PFSK-1 (cell line): ENCODE measurements around the gene EFNB1.

Source experiments
- FOXP2 ChIP-seq: optimal IDR thresholded peaks from 2 replicates; pipeline ENCODE3; 2011; ENCODE audit warnings: borderline replicate concordance, control low read depth, inconsistent platforms; ENCODE audit not compliant: insufficient read depth; ENCODE audit errors: extremely low read length, extremely low read depth
- POLR2AphosphoS5 ChIP-seq: IDR thresholded peaks from 2 replicates; pipeline ENCODE4 v1.6.1; 2012; ENCODE audit warnings: low read depth, mild to moderate bottlenecking, control low read depth, low read length, moderate library complexity
- SIN3A ChIP-seq: IDR thresholded peaks from 2 replicates; pipeline ENCODE4 v1.6.1; 2012; ENCODE audit warnings: mild to moderate bottlenecking, low read length, moderate library complexity, borderline replicate concordance; ENCODE audit not compliant: insufficient read depth
- TAF1 ChIP-seq: IDR thresholded peaks from 2 replicates; pipeline ENCODE4 v1.6.1; 2012; ENCODE audit warnings: low read length, control low read depth, borderline replicate concordance; ENCODE audit not compliant: insufficient read depth
- TF ChIP-seq, protein P1 (sequence below), 2 experiments: IDR thresholded peaks; 2 replicates each; pipeline versions ENCODE4 v1.6.1 to v1.8.0; 2011 to 2012; ENCODE audit warnings: low read depth in 2 of 2, low read length in 2 of 2, control low read depth in 1 of 2, inconsistent platforms in 1 of 2, mild to moderate bottlenecking in 1 of 2, moderate library complexity in 1 of 2; ENCODE audit not compliant: insufficient read depth in 1 of 2

EFNB1 gene

DNA sequence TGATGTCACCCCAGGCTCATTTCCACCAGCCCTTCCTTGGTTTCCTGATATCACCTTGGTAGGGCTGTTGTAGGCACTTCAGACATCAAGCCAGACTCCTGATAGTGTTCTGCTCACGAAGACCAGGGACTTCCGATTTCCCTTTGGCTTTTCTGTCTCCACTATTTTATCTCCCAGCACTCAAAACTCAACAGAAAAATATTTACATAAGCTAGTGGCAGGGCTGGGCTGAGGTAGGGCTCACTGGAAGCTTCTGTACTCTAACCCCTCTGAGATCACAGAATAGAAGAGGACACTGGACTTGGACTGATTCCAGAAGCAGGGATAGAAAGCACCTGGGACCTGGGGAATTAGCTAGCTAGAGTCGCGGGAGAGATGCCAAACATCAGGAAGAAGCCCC lies 34.4 kb upstream of the EFNB1 start:
- TF ChIP-seq POLR2AphosphoS5 (no peak), SIN3A (no peak), TAF1 (no peak), FOXP2 (no peak)
- TF ChIP-seq, protein P1, sequence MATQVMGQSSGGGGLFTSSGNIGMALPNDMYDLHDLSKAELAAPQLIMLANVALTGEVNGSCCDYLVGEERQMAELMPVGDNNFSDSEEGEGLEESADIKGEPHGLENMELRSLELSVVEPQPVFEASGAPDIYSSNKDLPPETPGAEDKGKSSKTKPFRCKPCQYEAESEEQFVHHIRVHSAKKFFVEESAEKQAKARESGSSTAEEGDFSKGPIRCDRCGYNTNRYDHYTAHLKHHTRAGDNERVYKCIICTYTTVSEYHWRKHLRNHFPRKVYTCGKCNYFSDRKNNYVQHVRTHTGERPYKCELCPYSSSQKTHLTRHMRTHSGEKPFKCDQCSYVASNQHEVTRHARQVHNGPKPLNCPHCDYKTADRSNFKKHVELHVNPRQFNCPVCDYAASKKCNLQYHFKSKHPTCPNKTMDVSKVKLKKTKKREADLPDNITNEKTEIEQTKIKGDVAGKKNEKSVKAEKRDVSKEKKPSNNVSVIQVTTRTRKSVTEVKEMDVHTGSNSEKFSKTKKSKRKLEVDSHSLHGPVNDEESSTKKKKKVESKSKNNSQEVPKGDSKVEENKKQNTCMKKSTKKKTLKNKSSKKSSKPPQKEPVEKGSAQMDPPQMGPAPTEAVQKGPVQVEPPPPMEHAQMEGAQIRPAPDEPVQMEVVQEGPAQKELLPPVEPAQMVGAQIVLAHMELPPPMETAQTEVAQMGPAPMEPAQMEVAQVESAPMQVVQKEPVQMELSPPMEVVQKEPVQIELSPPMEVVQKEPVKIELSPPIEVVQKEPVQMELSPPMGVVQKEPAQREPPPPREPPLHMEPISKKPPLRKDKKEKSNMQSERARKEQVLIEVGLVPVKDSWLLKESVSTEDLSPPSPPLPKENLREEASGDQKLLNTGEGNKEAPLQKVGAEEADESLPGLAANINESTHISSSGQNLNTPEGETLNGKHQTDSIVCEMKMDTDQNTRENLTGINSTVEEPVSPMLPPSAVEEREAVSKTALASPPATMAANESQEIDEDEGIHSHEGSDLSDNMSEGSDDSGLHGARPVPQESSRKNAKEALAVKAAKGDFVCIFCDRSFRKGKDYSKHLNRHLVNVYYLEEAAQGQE (IDR thresholded peaks at IDR 0.05; ENCODE audit: insufficient read depth in 1 of 2, low read depth in 2 of 2, low read length in 2 of 2), result no peak

DNA sequence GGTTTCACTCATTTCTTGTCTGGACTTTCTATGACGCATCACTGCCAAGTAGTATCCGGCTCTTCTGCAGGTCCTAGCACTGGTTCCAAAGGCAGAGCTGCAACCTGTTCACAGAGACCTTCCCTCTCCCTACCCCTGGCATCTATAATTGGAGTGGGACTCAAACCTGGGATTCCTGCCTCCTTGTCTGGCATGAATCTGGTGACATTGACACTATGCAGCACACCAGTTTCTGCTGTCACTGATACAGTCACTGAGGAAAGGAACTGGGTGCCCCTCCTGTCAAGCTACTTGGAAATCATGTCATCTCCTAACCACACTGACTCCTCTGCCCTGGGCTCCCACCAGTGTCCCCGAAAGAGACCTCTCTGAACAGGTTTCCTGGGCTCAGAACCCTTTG lies 33.1 kb upstream of the EFNB1 start:
- TF ChIP-seq SIN3A, result no peak
- TF ChIP-seq TAF1, result no peak
- no peak for TF ChIP-seq FOXP2
- TF ChIP-seq POLR2AphosphoS5, result no peak
- TF ChIP-seq, protein P1 (IDR thresholded peaks at IDR 0.05; ENCODE audit: insufficient read depth in 1 of 2, low read depth in 2 of 2, low read length in 2 of 2), result no peak

DNA sequence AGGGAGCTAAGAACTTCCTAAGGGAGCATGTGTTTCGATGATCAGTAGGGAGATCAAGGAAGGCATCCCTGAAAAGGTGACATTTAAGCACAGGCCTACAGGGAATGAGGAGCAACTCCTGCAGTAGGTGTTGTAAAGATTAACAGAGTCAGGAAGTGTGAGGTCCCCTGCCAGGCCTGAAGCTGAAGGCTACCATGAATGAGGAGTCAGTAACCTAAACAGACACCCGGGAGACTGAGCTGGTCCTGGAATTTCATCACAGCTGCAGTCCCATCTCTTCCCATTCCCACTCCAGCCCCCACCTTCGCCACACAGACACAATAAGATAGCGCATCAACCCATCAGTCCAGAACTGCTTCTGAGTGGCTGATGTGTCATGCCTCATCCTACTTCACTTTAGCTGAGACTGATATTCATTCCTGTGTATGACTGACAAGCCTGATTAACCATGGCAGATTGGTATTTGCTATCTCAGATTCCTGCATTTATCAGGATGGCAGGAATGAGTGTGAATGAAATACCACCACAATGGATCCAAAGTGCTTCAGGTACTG lies 27.0 kb upstream of the EFNB1 start:
- no peak for TF ChIP-seq POLR2AphosphoS5
- no peak for TF ChIP-seq SIN3A
- TF ChIP-seq TAF1, result no peak
- TF ChIP-seq FOXP2, result no peak

DNA sequence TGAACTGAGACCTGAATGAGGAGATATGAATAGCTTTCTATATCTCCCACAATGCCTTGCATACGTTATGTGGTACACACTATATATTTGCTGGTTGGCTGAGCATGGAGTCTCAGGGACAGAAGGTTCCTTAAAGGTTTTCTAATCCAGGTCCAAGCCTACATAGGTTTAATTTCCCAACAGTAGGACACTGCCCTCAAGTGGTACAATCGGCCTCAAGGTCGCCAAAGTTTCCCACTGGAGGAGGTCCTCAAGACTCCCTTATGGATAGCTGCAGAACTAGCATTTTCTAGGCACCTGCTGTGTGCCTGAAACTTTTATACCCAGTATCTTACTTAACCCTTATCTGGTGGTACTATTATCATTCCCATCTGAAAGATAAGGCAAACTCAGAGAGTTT lies 21.0 kb upstream of the EFNB1 start:
- no peak for TF ChIP-seq TAF1
- TF ChIP-seq FOXP2, result no peak
- TF ChIP-seq POLR2AphosphoS5, result no peak
- TF ChIP-seq, protein P1 (IDR thresholded peaks at IDR 0.05; ENCODE audit: insufficient read depth in 1 of 2, low read depth in 2 of 2, low read length in 2 of 2), result no peak
- no peak for TF ChIP-seq SIN3A

DNA sequence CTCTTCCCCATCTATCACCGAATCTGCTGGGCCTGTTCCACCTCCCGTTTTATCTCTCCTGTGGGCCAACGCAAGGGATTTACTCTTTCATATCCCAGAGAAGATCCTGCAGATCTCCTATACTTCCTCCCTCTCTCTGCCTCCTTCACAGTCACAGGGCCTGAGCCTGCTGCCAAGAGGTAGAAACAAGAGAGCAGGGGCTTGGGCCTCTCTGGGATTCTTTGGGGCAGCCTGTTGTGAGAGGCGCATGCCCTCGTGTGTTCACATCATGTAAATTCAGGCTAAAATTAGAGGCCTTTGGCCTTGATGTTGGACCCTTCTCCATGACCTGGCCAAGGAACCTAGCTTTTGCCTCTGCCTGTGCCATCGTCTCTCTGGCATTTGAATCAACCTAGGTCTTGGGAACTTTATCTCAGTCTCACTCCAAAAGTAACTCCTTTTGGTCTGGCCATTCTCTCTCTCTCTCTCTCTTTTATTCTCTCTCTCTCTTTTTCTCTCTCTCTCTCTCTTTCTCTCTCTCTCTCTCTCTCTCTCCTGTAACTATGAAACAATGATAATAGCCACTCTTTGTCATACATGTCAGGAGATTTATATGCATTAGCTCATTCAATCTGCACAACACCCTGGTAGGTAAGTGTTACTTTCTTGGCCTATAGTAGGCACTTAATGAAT lies 20.0 kb upstream of the EFNB1 start:
- TF ChIP-seq FOXP2, result no peak
- no peak for TF ChIP-seq SIN3A
- TF ChIP-seq TAF1, result no peak
- TF ChIP-seq POLR2AphosphoS5, result no peak
- TF ChIP-seq, protein P1 (IDR thresholded peaks at IDR 0.05; ENCODE audit: insufficient read depth in 1 of 2, low read depth in 2 of 2, low read length in 2 of 2), result no peak
